HCT116 (cell line): ENCODE results near the gene TRIM66.

Source experiments
- CTCF ChIP-seq, 3 experiments: fragments of 200-600 bp in 1 of 3; sonication (generic) in 1 of 3; IDR thresholded peaks in 2 of 3; conservative IDR thresholded peaks in 1 of 3; 2 replicates each; pipeline ENCODE4 v1.5.1; 2012 to 2017; ENCODE audit warnings: low read depth in 2 of 3, low read length in 2 of 3, antibody characterized with exemption in 1 of 3, borderline replicate concordance in 1 of 3, control low read depth in 1 of 3, mild to moderate bottlenecking in 1 of 3, mixed read lengths in 1 of 3, mixed run types in 1 of 3, moderate library complexity in 1 of 3; ENCODE audit not compliant: insufficient read depth in 1 of 3
- EZH2 ChIP-seq: fragments of 200-600 bp; sonication (generic); IDR thresholded peaks from 2 replicates; pipeline ENCODE4 v1.6.1; 2017; ENCODE audit warnings: antibody characterized with exemption, mixed run types
- EZH2phosphoT487 ChIP-seq: fragments of 200-600 bp; IDR thresholded peaks from 2 replicates; pipeline ENCODE4 v1.6.1; 2018; ENCODE audit warnings: antibody characterized with exemption, borderline replicate concordance
- JUND ChIP-seq: IDR thresholded peaks from 2 replicates; pipeline ENCODE4 v1.6.1; 2012
- POLR2A ChIP-seq: IDR thresholded peaks from 2 replicates; pipeline ENCODE4 v1.7.0; 2011; ENCODE audit warnings: borderline replicate concordance; ENCODE audit not compliant: insufficient read depth, insufficient read length; ENCODE audit errors: extremely low read depth
- POLR2AphosphoS5 ChIP-seq: IDR thresholded peaks from 2 replicates; pipeline ENCODE4 v1.6.1; 2011; ENCODE audit warnings: mild to moderate bottlenecking, low read depth, low read length, moderate library complexity
- SIN3A ChIP-seq: IDR thresholded peaks from 2 replicates; pipeline ENCODE4 v1.6.1; 2012; ENCODE audit warnings: low read depth
- YY1 ChIP-seq: IDR thresholded peaks from 2 replicates; pipeline ENCODE4 v1.6.1; 2011; ENCODE audit warnings: low read length, low read depth, moderate library complexity, mild to moderate bottlenecking; ENCODE audit not compliant: insufficient replicate concordance; ENCODE audit errors: extremely low read depth
- ZNF274 ChIP-seq: fragments of 200-500 bp; sonication (Bioruptor generic); IDR thresholded peaks from 2 replicates; pipeline ENCODE4 v1.6.1; 2014; ENCODE audit warnings: mild to moderate bottlenecking, low read depth, low read length, inconsistent platforms
- TF ChIP-seq, protein P1 (sequence below): IDR thresholded peaks from 2 replicates; pipeline ENCODE4 v1.6.1; 2012; ENCODE audit warnings: low read depth

GRCh38 chr11:8593935-8594909, 88.2 kb downstream of the TRIM66 start, which contains the start of gene STK33:
- TF ChIP-seq CTCF (IDR thresholded peaks at IDR 0.05 in 2 of 3, conservative IDR thresholded peaks at IDR 0.05 in 1 of 3; ENCODE audit: borderline replicate concordance in 1 of 3, insufficient read depth in 1 of 3, low read depth in 2 of 3, low read length in 2 of 3) (no peak), POLR2A (no peak), ZNF274 (no peak), YY1 (peak; percentile 7), POLR2AphosphoS5 (peak; percentile 66), EZH2 (no peak), EZH2phosphoT487 (no peak), JUND (no peak), SIN3A (peak; percentile 5; the same call in 1 of the 2 replicates)
- TF ChIP-seq, protein P1, sequence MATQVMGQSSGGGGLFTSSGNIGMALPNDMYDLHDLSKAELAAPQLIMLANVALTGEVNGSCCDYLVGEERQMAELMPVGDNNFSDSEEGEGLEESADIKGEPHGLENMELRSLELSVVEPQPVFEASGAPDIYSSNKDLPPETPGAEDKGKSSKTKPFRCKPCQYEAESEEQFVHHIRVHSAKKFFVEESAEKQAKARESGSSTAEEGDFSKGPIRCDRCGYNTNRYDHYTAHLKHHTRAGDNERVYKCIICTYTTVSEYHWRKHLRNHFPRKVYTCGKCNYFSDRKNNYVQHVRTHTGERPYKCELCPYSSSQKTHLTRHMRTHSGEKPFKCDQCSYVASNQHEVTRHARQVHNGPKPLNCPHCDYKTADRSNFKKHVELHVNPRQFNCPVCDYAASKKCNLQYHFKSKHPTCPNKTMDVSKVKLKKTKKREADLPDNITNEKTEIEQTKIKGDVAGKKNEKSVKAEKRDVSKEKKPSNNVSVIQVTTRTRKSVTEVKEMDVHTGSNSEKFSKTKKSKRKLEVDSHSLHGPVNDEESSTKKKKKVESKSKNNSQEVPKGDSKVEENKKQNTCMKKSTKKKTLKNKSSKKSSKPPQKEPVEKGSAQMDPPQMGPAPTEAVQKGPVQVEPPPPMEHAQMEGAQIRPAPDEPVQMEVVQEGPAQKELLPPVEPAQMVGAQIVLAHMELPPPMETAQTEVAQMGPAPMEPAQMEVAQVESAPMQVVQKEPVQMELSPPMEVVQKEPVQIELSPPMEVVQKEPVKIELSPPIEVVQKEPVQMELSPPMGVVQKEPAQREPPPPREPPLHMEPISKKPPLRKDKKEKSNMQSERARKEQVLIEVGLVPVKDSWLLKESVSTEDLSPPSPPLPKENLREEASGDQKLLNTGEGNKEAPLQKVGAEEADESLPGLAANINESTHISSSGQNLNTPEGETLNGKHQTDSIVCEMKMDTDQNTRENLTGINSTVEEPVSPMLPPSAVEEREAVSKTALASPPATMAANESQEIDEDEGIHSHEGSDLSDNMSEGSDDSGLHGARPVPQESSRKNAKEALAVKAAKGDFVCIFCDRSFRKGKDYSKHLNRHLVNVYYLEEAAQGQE: no peak
